Activated T-cell treated with anti-CD3 and anti-CD28 coated beads, Interleukin-2, amount 50 U/mL, for 48 hours (primary cell): Measurements from ENCODE around the gene SLC35A1.

Experiments
- DNase-seq, 2 experiments: peaks; one replicate each; pipeline ENCODE4 v3.0.0-alpha.2; 2020

SLC35A1 gene

DNA sequence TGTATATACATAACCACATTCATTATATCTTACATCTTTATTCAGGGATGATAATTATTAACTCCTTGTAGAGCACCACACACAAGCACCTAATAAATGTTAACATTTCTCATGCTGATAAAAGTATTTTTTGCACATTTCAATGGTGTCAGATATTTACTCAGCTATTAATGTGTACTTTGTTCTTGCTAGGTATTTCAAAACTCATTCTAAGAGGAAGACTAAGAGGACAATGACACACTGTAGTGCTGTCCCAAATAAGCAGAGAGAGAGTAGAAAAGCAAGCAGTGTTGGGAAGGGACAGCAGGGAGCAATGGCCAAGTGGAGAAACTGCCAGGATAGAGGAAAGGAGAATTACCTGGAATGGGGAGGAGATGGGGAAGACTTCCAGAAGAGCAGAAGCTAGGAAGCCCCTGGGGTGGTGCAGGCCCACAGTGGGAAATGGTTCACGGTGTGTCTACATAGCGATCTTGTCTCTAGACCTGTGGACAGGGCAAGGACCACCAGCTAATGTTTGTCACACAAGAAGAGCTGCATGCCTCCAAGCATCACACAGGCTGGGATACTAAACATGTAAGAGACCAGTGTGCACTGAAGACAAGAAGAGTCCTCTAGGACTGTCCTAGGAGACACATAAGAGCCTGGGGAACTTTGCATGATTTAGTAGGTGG, 61.7 kb downstream of the SLC35A1 start:
- no peak for DNase-seq

DNA sequence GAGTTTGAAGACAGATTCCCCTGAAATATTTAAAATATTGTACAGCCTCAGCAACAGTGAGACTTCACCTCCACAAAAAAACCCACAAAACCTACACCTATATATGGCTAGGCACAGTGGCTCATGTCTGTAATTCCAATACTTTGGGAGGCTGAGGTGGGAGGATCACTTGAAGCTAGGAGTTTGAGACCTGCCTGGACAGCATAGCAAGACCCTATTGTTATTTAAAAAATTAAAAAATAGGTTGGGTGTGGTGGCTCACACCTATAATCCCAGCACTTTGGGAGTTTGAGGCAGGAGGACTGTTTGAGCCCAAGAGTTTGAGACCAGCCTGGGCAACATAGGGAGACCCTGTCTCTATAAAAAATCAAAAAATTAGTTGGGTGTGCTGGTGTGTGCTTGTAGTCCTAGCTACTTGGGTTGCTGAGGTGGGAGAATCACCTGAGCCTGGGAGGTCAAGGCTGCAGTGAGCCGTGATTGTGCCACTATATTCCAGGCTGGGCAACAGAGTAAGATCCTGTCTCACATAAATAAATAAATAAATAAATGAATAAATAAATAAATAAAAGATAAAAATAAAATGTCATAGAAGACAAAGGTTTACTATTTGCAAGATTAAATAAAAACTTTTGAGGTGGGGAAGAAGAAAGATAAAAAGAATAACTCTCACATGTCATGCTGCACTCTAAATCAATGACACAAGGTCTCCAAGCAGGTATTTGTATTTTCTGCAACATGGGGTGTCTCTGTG, 65.9 kb downstream of the SLC35A1 start:
- DNase-seq: no peak

DNA sequence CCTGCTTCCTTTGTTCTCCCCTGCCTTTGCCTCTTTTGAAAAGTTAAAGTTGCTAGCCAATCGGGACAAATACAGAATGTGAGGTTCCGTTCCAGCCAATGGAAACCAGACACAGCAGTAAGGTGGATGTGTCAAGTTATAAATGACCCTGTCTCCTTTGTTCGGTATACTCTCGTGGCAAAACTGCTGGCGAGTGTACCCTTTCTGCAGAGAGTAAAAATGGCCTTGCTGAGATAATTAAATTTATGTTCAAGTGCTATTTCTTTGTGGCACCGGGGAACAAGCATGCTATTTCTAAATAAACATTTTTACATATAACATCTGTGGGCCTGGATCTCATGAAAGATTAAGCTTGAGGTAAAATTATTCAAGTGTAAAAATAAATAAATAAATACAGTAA, 66.8 kb downstream of the SLC35A1 start:
- no peak for DNase-seq

DNA sequence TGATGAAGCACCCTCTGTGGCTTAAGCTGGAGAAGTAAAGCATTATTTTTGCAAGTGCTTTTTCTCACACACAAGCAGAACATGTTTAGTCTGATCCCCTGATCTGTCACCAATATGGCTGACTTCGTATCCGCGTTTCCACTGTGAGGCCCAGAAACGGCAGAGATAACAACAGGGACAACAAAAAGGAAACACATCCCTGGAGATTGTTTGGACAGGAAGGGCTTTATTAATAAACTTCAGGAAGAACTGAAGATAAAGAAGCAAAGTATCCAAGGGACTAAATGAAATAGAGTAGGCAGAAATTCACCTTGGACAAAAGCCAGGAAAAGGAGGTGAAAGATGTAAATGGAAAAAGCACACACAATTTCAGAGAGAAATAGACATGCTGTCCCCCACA, 67.8 kb downstream of the SLC35A1 start:
- no peak for DNase-seq

DNA sequence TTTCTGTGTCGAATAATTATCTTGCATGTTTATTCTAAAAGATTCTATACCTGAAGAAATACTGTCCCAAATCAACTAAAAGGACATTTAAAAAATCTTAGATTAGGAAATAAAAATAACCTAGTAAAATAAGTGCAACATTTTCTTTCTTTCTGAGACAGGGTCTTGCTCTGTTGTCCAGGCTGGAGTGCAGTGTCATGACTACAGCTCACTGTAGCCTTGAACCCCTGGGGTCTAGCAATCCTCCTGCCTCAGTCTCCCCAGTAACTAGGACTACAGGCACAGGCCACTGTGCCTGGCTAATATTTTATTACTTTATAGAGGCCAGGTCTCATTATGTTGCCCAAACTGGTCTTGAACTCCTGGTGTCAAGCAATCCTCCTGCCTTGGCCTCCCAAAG, 68.3 kb downstream of the SLC35A1 start:
- DNase-seq: no peak

DNA sequence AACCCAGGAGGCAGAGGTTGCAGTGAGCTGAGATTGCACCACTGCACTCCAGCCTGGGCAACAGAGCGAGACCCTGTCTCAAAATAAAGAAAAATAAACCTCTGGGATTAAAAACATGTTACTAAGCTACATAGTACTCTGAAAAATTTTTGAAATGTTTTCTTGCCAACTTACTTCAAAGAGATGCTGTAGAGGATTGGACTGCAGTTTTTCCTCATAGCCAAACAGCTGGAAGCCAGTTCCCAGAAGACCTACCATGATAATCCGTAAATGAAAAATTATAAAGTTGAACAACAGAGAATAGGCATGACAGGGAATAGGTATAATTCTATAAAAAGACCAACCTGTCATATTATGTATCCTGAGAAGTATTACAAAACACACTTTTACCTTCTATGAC, 69.0 kb downstream of the SLC35A1 start:
- DNase-seq: no peak

DNA sequence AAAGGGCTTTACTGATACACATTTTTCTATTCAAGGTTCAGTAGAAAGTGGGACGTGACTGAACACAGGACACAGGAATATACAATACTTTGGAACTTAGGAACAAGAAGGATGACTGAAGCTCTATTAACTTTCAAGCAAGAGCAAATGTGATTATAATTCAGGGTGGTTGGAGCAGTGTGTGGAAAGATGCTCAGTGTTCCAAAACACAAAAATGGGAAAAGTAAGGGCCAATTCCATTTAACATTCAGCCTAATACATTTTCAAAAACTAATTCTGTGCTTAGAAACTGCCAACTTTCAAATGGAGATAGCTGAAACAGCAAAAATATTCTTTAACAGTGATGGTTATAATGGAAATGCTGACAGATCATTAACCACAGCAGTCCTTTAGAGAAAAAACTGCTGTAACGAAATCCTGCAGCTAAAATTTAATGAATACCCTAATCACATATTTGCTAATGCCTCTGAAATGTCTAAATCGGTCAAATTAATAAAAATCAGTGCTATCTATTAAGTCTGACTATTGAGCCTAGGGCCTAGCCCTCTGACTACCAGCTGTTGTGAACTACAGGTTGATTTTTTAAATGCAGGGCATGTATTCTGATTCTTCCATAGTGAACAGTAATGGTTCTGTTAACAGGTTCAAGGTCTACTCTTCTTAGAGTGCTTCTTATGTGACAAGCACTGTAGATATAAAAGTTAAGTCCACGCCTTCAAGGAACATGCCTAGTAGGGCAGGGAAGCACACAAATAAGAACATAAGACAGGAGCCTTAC, 71.1 kb downstream of the SLC35A1 start:
- no peak for DNase-seq

DNA sequence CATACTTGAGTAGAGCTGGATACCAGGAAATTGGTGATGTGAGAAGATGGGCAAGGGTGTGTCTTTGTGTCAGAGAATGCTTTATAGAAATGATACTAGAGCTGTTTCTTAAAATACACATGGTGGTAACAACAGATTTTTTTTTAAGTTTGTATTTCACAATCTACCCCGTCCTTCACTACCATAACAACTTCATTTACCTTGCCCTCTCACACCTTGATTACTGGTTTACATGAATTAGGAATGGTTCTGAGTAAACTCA, 71.6 kb downstream of the SLC35A1 start:
- DNase-seq: no peak

DNA sequence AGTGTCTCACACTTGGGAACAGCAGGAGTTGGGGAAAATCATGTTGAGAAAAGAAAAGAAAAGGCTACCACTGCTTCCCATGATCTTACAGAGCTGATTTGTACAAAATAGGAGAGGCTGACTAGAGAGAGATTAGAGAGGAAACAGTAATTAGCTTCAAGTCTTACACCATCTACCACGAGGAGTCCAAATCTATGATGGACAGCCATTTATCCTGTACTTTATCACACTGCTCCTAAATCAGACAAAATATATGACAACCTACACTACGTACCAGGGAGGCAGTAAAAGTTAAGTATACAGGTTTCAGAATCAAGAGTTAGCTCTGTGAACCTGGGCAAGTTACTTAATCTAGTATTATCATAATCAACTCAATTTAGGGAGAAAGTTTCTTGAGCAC, 79.0 kb downstream of the SLC35A1 start:
- no peak for DNase-seq

DNA sequence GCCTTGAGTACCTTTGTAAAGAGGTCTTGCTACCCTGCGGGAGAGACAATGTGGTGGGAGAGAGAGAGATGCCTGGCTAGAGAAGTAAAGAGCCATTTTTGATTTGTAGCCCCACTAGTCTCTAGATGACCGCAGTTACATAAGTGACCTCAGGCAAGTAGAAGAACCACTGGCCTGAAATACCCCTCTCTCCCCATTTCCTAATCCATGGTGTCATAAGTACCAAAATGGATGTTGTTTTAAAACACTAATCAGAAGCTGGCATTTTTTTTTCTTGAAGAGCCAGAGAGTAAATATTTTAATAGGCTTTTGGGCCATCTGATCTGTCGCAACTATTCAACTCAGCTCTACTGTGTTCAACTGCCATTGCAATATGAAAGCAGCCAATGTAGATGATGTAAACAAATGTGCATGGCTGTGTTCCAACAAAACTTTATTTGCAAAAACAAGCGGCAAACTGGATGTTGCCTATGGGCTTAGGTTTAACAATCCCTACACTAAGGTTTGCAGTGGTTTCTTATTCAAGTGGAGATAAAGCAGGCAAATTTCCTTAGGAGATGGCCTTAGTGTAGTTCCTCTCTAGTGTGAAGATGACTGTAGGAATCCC, 80.5 kb downstream of the SLC35A1 start:
- no peak for DNase-seq

DNA sequence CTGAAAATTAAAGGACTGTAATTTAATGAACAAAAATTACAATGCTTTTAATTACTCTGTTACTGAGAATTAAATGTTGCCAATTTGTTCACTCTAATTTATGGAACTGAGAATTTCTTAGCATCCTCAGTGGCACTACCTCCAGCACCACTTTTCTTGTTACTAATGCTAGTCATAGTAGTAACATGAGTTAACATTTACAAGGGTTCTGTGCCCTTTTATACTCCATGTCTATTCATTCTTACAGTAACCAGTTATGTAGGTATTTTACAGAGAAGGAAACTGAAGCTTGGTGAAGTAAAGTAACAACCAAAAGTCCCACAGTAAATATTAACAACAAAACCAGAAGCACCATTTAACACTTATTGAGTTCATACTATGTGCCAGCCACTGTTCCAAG, 82.7 kb downstream of the SLC35A1 start:
- no peak for DNase-seq

DNA sequence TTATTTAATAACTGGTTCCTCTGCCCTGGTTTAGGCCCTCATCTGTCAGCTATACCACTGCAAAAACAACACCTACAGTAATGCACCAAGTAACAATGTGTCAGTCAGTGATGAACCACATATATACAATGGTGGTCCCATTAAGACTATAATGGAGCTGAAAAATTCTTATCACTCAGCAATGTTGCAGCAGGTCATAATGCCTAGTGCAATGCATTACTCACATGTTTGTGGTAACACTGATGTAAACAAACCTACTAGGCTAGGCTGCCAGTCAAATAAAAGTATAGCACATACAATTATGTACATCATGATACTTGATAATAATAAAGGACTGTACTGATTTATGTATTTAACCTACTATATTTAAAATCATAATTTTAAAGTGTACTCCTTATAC, 85.7 kb downstream of the SLC35A1 start:
- DNase-seq: no peak

DNA sequence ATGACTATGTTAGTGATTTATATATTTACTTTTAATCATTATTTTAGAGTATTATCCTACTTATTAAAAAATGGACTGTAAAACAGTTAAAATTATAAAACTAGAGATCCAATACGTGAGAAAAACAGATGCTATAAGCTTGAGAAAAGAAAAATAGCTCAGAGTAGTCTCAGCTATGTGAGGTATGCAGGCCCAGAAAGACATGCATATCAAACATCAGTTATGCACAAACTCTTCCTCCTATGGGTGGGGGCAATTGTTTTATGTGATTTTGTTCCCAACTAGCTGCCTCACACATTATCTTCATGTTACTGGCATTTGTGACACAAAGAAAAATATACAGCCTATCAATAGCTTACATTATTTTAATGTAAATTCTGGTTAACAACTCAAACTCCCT, 88.2 kb downstream of the SLC35A1 start:
- DNase-seq: no peak
